Muscle of back (tissue), 11 donors: ENCODE measurements around the gene MYO5A. TPM values are rescaled to one million over a fixed set of nuclear protein-coding genes. Genes with fewer than 3 reads are reported as not detected.
"Not testable (repeated sequence)": the region's sequence is repeated elsewhere in the genome, so short reads cannot be mapped to it uniquely, and the experiment has no call there.

Experiments
- DNase-seq, 3 donors: peaks; one replicate each; pipeline versions ENCODE4 v3.0.0 to v3.0.0-alpha.2; 2013
- polyA plus RNA-seq, 10 donors: library from polyadenylated mRNA; unstranded; fragments of 120-200 nt; gene quantifications; one replicate each; pipeline ENCODE4 v1.2.1, GENCODE V29; 2013; ENCODE audit not compliant: insufficient read length in 10 of 10

MYO5A gene
- polyA plus RNA-seq, 10 donors = 3.9 to 11.1 (median 6.5) TPM

DNA sequence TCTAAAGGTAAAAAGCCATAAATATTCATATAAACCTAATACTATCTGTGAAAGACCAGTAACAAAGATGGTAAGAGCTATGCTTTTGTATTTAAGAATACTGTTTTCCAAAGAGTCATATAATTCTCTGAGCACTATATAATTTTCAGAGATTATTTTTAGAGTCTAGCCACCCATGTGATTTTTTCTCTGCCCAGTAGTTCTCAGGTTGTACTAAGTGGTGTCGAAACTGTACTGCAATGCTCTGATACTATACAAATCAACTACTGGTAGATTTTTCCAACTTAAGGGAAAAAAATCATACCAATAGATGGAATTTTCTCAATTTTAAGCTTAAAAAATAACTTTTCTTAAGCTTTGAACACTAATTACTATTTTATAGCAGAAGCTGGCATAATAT is 104.8 kb downstream of the MYO5A start:
- DNase-seq = no peak

DNA sequence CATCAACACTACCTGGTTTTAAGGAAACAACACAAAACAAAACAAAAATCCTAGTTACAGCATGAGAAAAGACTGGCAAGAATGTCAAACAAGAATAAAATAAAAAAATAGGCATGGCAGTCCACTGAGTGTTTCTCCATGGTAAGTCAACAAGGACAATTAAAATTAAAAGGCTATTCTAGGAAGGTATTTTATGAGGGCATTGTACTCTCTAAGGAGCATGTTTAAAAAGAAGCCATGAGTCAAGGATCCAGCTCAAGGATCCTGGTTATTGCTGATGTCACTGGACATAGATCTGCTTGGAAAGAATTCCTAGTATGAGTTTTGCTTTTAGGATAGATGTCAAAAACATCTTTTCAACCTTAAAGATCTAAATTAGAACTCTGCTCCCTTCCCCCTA is 106.7 kb downstream of the MYO5A start:
- no peak for DNase-seq

DNA sequence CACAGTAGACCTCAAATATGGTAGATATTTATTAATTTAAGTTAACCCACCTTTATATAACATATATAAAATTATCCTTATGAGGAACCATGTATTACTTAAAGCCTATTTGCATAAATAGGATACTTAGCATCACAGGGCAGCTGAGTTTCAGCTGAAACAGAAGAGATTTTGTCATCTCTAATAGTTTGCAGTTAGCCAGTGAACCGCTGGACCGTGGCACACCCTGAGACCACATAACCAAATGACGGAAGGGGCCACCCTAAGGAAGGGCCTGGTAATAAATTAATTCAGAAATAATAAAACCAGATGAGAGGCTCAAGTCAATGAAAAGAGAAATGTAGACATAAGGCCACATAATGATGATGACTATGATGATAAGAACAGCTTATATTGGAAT is 107.7 kb downstream of the MYO5A start:
- DNase-seq = no peak

DNA sequence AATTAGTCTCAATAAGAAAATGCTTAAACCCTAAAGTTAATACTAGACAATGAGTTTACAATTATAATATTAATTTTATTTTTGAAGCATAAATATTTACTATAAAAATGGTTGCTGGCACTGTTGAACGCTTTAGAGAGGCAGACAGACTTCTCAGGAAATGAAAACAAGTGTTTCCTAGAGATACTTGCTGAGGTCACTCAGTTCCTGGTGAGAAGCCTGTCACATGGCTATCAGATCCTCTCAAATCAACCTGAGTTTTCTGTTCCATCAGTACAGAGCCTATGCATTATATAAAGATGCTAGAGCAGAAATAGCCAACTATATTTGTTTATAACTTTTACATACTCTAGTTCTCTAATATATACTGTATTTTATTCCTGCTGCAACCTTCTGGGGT is 109.2 kb downstream of the MYO5A start:
- no peak for DNase-seq

DNA sequence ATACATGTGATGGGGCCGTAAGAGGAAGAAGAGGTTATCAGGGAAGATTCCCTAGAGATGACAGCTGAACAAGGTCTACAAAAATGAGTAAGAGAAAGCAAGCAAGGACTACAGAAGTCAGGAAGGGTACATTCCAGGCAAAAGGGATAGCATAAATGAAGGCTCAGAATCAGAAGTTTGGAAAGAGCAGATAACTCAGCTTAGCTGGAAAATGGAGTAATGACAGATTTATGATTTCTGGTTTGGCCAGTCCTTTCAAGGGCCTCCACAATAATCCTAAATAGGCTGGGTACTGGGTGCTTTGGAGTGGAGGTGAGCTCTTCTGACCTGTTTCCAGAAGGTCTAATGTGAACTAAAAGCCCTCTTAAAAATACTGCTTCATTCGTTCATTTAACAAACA is 110.7 kb downstream of the MYO5A start:
- no peak for DNase-seq

DNA sequence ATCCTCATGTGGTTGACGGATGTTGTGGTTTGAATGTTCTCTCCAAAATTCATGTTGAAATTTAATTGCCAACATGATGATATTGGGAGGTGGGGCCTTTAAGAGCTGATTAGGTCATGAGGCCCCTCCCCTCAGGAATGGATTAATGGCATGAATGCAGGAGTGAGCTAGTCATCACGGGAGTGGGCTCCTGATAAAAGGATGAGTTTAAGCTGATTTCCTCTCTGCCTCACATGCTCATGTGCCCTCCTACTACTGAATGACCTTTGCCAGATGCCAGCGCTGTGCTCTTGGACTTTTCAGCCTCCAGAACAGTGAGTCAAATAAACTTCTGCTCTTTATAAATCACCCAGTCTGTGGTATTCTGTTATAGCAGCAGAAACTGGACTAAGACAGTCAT is 111.2 kb downstream of the MYO5A start:
- peak in 1 of 3 donors; percentile 8 for DNase-seq

DNA sequence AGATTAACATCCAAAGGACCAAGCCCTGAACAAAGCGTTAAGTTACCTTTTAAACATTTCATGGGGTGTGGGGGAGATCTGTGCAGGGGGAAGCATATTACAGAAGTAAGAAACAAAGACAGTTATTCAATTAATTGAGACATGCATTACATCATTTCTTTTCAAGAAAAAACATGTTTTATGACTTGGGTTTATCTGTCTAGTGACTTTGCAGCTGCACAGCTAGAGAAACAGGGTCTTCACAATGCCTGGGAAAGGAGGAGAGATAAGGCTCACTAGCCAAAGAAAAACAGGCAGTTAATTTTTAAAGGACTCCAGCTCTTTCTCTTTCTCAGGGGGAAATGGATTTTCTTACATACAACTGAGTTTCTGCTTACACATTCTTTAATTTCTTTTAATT is 112.1 kb downstream of the MYO5A start:
- DNase-seq = not testable (repeated sequence)

DNA sequence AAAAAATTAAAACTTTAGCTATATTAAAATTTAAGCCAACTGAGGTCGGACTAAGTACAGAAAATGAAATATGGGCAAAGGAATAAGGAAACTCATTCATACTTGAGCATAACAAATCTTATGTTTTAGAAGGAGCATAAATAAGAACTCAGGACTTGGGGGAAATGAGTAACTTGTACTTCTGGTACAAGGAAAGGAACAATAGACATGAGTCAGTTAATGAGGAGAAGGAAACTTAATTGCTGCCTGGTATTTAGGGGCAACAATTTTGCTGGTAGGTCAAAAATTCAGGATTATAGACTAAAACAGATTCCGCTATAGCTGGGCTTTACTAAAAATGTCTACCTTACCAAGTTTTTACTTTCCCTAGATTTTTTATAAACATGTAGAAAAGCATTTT is 113.1 kb downstream of the MYO5A start:
- DNase-seq = no peak

DNA sequence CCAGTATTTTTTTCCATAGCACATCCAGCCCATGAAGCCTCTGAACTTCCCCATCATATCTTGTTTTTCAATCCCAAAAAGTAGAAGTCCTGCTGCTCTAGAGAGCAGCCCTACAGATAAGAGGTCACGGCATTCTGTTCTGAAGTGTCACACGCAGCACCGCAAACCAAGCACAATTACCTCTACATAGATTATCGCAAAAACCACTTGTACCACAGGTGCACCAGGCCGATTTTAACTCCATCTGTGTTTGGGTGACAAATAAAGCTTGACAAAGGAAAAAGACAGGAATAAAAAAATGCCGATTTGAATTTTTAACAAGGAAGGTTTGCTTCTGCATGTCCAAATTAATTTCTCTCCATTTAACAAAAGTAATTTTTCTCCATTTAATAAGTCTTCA is 113.7 kb downstream of the MYO5A start:
- DNase-seq = no peak

DNA sequence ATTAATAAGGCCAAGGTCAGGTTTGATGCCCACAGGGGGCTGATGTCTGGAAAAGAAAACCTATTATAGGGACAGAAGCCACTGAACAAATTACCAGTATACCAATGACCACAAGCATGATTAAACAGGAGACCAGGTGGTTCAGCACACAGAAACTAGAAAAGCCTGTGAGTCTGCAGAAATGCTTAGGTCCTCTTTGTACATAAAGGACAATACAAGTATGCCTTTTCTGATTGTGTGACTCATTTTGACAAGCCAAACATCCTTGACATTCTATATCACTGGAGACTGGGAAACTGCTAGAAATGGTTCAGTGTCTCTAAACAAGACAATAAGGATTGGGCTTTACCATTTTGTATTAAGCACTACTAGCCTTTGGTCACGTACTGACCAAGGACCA is 119.9 kb downstream of the MYO5A start:
- no peak for DNase-seq

DNA sequence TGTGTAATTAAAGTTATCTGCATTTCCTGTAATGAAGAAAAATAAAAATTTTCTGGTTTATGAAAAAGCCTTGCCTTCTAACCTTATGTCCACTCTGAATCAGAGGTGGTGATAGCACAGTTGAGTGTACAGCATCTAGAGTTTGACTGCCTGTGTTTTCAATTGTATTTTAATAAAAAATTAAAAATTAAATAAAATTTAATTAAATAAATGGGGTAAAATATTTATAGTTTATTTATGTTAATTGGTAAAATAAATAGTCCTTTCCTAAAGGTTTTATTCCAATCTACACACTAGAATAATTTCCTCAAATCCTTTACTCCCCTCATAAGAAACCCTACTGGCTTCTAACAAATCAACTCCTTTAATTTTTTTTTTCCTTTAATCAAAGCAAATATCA is 121.3 kb downstream of the MYO5A start:
- no peak for DNase-seq

DNA sequence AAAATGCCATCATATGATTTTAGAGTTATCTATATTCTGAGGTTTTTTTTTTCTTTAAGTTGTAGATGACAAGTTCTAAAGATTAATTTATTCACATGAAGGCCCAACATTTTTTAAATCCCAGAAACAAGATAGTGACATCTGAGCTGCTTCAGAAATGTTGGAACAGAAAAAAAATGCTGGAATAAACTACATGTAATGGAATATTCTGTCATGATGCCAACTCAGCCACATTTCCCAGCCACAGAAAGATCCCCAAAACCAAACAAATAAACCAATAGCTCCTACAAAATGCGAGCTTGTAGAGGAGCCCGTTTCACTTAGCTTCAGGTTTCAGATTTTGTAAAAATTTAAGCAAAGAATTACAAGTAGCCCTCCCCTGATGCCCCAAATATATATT is 122.1 kb downstream of the MYO5A start:
- no peak for DNase-seq

DNA sequence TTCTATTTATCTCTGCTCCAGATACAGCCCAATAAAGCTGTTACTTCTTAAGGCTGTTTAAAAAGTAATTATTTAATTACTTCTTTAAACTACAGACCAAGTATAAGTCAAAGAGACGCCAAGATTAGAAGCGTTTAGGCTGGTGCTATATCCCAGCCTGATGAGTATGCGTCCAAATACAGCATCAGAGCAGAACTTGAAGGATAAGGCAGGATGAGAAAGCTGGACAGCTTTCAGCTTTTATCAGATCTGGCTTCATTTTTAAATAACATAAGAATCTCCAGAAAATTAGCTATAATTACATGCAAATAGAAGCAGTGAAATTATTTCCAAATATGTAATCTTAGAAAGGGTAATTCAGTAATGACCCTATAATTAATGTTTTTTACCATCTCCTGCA is 122.8 kb downstream of the MYO5A start:
- DNase-seq = no peak

DNA sequence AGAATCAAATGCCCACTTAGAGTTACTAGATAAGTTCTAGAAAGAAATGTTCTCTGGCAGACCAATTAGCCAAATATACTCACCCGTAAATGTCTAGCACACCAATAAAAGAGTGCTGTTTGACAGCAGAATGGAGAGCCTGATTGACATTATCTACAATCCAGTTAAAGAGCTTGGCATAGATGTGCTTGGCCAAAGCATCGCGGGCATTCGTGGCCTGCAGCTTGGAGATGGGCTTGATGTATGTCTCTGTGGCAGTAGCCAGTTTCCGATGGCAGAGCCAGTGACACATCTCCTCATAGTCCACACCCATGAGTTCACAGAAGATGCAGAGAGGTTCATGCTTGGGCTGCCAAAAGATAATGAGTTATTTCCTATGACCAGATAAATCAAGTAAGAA is 131.6 kb downstream of the MYO5A start:
- no peak for DNase-seq

DNA sequence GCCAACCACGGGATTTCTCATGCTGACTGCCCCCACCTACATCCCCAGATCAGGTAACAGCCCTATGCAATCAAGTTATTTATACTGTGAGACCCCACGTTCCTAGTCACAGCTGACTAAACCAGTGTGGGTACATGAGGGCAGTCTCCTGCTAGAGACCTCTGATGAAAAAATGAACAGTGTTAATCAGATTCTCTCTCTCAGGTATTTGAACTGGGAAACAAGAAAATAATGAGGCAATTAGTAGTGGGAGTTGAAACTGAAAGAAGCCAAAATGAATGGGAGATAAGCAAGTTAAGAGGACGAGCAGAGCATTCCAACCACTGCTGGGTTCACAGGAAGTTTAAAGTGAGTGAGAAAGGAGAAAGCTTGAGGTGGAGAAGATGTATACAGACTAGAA is 134.6 kb downstream of the MYO5A start:
- DNase-seq = no peak

DNA sequence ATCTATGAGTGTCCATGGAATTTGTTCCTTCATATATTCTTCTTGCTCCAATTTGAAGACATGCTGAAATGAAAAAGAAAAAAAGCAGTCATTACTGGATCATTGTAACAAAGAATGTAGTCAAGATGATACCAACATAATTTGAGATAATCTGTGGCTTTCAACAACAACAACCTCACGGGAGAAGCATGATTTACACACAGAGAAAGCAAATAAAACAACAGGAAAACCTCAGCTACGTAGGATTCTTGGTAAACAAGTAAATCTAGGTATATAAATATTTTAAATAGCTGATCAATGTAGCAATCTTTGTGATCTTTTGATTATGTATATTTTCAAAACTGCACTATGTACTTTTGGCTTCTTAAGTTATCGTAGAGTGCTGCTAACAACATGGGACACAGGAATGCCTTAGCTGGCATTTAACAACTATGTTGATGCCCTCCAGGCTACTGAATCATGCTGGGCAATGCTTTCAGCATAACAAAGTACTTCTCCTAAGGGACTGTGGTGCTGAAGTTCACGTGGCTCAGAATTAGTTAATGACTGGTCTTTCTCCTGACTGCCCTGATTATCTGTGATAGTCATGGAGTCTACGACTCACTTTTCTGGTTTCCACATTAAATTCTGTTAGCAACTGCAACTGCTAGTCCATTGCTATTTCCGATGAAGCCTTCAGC is 136.5 kb downstream of the MYO5A start:
- no peak for DNase-seq

DNA sequence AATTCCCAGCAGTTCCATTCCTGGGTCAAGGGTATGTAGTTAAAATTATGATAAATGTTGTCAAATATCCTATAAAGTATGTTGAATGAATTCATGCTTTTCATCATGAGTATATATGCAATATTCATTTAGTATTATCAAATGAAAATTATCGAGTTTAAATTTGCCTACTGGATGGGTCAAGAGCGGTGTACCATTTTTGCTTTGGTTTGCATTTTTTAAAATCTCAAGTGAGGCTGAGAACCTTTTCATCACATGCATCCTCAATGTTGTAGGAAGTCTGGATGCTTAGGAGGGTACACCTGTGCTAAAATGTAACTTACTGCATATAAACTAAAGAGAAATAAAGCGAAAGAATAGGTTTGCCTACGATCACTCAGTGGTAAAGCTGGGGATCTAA is 137.6 kb downstream of the MYO5A start:
- DNase-seq = no peak

DNA sequence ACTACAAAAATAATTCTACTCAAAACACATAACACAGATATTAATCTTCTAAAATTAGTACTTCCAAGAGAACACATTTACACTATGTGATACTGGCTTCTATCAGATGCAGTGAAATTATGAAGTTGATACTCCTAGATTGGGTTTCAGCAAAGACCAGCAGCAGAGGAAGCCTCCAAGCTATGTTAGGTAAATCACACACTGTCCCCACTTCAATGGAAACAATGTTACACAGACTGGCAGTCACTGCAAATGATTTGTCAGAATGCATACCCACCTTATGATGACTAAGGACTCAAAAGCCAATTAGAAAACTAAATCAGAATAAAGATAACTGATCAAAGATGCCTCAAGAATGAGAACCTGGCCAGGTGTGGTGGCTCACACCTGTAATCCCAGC is 143.0 kb downstream of the MYO5A start:
- DNase-seq = no peak

DNA sequence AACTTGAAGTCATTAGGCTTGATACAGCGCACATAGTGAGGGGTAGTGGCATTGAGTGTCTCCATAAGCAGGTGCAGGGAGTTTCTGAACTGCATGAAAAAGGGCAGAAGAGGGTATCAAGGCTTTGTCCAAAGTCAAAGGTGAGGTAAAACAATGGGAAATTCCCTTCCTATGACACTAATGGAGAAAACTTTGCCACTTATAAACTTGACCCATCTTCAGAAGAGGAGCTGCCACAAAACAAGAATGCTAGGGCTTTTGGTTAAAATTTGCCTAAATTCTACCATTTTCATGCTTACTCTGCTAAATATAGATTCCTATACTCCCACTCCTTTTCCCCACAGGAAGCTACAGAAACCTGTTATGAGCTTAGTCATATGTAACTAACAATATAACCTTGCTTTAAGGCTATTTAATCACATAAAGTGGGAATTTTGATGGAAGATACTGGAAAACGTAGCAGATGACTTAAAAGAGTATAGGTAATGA is 145.5 kb downstream of the MYO5A start:
- no peak for DNase-seq

DNA sequence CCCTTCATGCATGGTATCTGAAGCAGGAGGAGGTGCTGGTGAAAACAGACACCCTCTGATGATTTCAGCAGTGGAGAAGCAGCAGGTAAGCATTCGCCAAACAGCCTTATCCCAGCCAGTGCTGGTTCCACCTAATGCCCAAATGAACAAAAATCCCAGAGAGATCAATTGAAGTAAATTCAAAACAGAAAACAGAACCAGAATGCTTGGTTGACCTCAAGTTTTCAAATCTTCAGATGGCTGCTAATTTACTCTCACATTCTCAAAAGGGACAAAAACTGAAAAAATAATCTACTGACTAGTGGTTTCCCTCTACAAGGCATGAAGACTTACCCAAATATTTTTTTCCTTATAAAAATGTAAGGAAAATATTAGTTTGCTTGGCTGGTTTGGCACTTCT is 146.0 kb downstream of the MYO5A start:
- no peak for DNase-seq

DNA sequence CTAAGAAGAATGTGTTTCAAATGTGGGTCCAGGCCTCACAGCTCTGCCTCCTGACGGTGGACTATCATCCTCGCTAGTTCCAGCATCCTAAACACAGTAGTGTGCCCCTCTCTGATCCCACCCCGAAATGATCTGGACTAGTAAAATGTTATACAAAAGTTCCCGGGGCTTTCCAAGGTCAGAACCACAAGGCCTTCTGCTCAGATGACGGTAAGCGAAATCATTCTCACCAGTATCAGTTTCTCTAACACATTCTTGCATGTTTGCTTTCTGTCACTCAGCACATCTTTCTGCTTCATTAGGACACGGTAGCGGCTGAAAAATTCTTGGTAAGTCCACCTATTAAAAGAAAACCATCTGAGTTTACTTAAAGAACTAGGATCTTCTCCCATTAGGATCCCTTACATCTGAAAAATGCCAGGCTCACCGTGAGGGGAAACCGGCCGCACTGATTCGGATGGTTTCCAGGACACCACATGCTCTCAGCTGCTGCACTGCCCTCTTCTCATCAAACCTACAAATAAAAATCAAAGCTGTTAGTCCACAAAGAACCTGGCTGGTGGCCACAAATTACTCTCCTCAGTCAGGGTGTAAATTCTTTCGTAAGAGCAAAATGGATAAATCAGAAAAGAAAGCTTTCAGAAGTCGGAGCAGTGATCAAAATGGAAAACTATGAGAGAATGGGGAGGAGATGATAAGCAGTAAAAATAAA is 149.1 kb downstream of the MYO5A start:
- DNase-seq = peak in 1 of 3 donors; percentile 12

DNA sequence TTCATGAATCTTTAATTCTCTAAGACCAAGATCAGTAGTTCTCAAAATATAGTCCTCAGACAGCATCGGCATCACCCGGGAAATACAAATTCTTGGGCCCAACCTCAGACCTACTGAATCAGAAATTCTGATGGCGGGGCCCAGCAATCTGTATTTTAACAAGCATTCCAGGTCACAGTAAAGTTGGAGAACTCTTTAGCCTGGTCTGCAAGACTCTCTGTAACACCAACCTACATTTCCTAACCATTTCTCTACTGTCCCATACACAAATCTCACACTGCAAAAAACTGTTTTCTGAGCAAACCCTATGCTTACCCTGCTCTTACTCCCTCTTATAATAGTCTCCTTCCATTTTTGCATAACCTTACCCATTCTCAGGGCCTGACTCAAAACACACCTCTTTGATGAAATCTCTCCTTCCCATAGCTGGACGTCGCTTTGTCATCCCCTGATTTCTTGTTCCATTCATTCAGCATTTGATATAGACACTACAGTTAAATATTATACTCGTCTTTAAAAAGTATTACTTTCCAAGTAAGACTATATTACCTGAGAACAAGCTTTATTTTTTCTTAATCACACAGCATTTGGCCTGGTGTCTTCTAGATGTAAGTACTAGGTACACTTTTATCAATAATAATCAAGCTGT is 149.8 kb downstream of the MYO5A start:
- no peak for DNase-seq

DNA sequence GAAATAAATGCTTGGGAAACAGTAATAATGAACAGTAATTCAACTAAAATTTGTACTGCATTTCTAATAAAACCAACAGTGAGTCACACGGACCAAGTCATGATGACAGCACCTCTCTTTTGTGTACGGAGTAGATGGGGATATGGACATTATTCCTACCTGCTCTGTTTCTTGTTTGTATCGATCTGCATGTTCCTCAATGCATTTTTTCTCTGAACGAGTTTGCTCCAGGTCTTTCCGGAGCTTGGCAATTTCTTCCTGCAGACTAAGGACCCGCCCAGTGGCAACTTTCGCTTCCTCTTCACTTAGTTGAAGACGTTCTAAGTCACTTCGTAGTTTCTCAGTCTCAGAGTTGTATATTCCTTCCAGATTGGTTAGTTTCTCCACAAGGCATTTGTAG is 158.7 kb downstream of the MYO5A start:
- peak in 1 of 3 donors; percentile 28 for DNase-seq
